Middle frontal gyrus (tissue), 1 donor: Measurements from ENCODE around the gene GGA1.
"Not testable (repeated sequence)": the region's sequence is repeated elsewhere in the genome, so short reads cannot be mapped to it uniquely, and the experiment has no call there.

Experiments used
- DNase-seq: peaks from one replicate; pipeline ENCODE4 v3.0.0-alpha.2; 2015; ENCODE audit warnings: low spot score; ENCODE audit errors: extremely low spot score

The GGA1 gene

GRCh38 chr22:37650463-37651136 is 42.0 kb downstream of the GGA1 start:
- no peak for DNase-seq

- DNase-seq = no peak
Observed at GRCh38 chr22:37654563-37655251, 46.1 kb downstream of the GGA1 start.

GRCh38 chr22:37655252-37655563 is 46.6 kb downstream of the GGA1 start:
- DNase-seq = no peak

- DNase-seq = not testable (repeated sequence)
Observed at GRCh38 chr22:37656583-37656982, 47.9 kb downstream of the GGA1 start.

- no peak for DNase-seq
Observed at GRCh38 chr22:37657590-37658132, 49.0 kb downstream of the GGA1 start.

GRCh38 chr22:37658133-37659065 is 49.8 kb downstream of the GGA1 start, which contains the start of gene PDXP:
PDXP (plus strand) TSS chr22:37658723; CDS start chr22:37658783, 60 bp downstream.
- peak; percentile 96 for DNase-seq

GRCh38 chr22:37659066-37659896 is 50.6 kb downstream of the GGA1 start:
- peak; percentile 12 for DNase-seq

- DNase-seq = no peak
Observed at GRCh38 chr22:37659897-37660708, 51.5 kb downstream of the GGA1 start.

- DNase-seq = no peak
Observed at GRCh38 chr22:37660709-37661045, 52.0 kb downstream of the GGA1 start.

GRCh38 chr22:37661160-37661924 is 52.7 kb downstream of the GGA1 start:
- no peak for DNase-seq

- DNase-seq = no peak
Observed at GRCh38 chr22:37662039-37662438, 53.4 kb downstream of the GGA1 start.

- no peak for DNase-seq
Observed at GRCh38 chr22:37663521-37664140, 55.0 kb downstream of the GGA1 start.

- peak; percentile 70 for DNase-seq
Observed at GRCh38 chr22:37664249-37665101, 55.8 kb downstream of the GGA1 start.

GRCh38 chr22:37665487-37665886 is 56.9 kb downstream of the GGA1 start:
- no peak for DNase-seq

- no peak for DNase-seq
Observed at GRCh38 chr22:37669586-37669985, 61.0 kb downstream of the GGA1 start.

GRCh38 chr22:37672206-37672919 is 63.7 kb downstream of the GGA1 start:
- DNase-seq = no peak

GRCh38 chr22:37672920-37673455 is 64.4 kb downstream of the GGA1 start:
- DNase-seq = no peak
